Measurements from ENCODE around the gene HOXB5. TPM values are rescaled to one million over a fixed set of nuclear protein-coding genes. Genes with fewer than 3 reads are reported as not detected.

HOXB5 gene
- total RNA-seq, 1 experiment from 2014 or later = 0.95 TPM

- ChIA-PET POLR2A (ENCODE audit: unreplicated experiment) (no interaction called here), CTCF (no interaction called here)
- H3K79me2 ChIP-seq (ENCODE audit: low read length) = no peaks in the 10 kb centered on the region
- H3K4me3 ChIP-seq (ENCODE audit: low read length) = no peak overlapping the region
- TF ChIP-seq CTCF (conservative IDR thresholded peaks at IDR 0.05; ENCODE audit: low read depth, low read length) = no peak
- TF ChIP-seq EZH2phosphoT487 (IDR thresholded peaks at IDR 0.05; ENCODE audit: borderline replicate concordance, low read length) = no peak
- no peak for TF ChIP-seq EZH2 (IDR thresholded peaks at IDR 0.05; ENCODE audit: low read length, unreplicated experiment)
- H3K9me3 ChIP-seq (ENCODE audit: low read length) = no peaks in the 10 kb centered on the region
- H3K4me2 ChIP-seq (ENCODE audit: low read length) = no peak overlapping the region
- DNase-seq (no peak), ATAC-seq (no peak)
- no peaks in the 10 kb centered on the region for H4K20me1 ChIP-seq (ENCODE audit: low read length)
- no peaks in the 10 kb centered on the region for H3K36me3 ChIP-seq (ENCODE audit: low read depth, low read length)
- no TSS peak for BruUV-seq (replicated peaks)
- no peak overlapping the region for H3K9ac ChIP-seq (ENCODE audit: low read length)
- no peaks in the 10 kb centered on the region for H3K4me1 ChIP-seq (ENCODE audit: insufficient read depth, low read length)
- H3K27ac ChIP-seq (ENCODE audit: low read length) = no peak overlapping the region
- H2AFZ ChIP-seq (ENCODE audit: low read length) = no peak overlapping the region
- intact Hi-C loops (cut with micrococcal nuclease) = no loop called here
- no peaks in the 10 kb centered on the region for H3K9me2 ChIP-seq (replicated peaks; ENCODE audit: low read length)
- no peaks in the 10 kb centered on the region for H3F3A ChIP-seq (ENCODE audit: low read length, unreplicated experiment)
- H3K27me3 ChIP-seq (ENCODE audit: low read length) = no peaks in the 10 kb centered on the region
Observed at GRCh38 chr17:48564188-48565021, 29.2 kb downstream of the HOXB5 start.

- H3F3A ChIP-seq (ENCODE audit: low read length, unreplicated experiment) = no peaks in the 10 kb centered on the region
- no peaks in the 10 kb centered on the region for H3K9me3 ChIP-seq (ENCODE audit: low read length)
- H3K9ac ChIP-seq (ENCODE audit: low read length) = no peak overlapping the region
- no peak overlapping the region for H3K4me2 ChIP-seq (ENCODE audit: low read length)
- no peak overlapping the region for H2AFZ ChIP-seq (ENCODE audit: low read length)
- no peaks in the 10 kb centered on the region for H3K4me1 ChIP-seq (ENCODE audit: insufficient read depth, low read length)
- BruUV-seq (replicated peaks) = no TSS peak
- no peak for ATAC-seq
- no peaks in the 10 kb centered on the region for H3K27me3 ChIP-seq (ENCODE audit: low read length)
- no peak overlapping the region for H3K4me3 ChIP-seq (ENCODE audit: low read length)
- DNase-seq = no peak
- CTCF ChIA-PET = no interaction called here
- H3K79me2 ChIP-seq (ENCODE audit: low read length) = no peaks in the 10 kb centered on the region
- H3K36me3 ChIP-seq (ENCODE audit: low read depth, low read length) = no peaks in the 10 kb centered on the region
- H3K9me2 ChIP-seq (replicated peaks; ENCODE audit: low read length) = no peaks in the 10 kb centered on the region
- intact Hi-C loops (cut with micrococcal nuclease) = no loop called here
- H3K27ac ChIP-seq (ENCODE audit: low read length) = no peak overlapping the region
- POLR2A ChIA-PET (ENCODE audit: unreplicated experiment) = no interaction called here
- H4K20me1 ChIP-seq (ENCODE audit: low read length) = no peaks in the 10 kb centered on the region
- TF ChIP-seq EZH2 (IDR thresholded peaks at IDR 0.05; ENCODE audit: low read length, unreplicated experiment) (no peak), EZH2phosphoT487 (IDR thresholded peaks at IDR 0.05; ENCODE audit: borderline replicate concordance, low read length) (no peak), CTCF (conservative IDR thresholded peaks at IDR 0.05; ENCODE audit: low read depth, low read length) (no peak)
Observed at GRCh38 chr17:48563867-48564187, 29.8 kb downstream of the HOXB5 start.

- no TSS peak for BruUV-seq (replicated peaks)
- Histone ChIP-seq H3K4me1 (ENCODE audit: insufficient read depth, low read length) (no peaks in the 10 kb centered on the region), H3K4me3 (ENCODE audit: low read length) (no peak overlapping the region), H3K27me3 (ENCODE audit: low read length) (no peaks in the 10 kb centered on the region), H3K4me2 (ENCODE audit: low read length) (no peak overlapping the region), H3K9me2 (replicated peaks; ENCODE audit: low read length) (no peaks in the 10 kb centered on the region), H3F3A (ENCODE audit: low read length, unreplicated experiment) (no peaks in the 10 kb centered on the region), H3K79me2 (ENCODE audit: low read length) (no peaks in the 10 kb centered on the region), H3K36me3 (ENCODE audit: low read depth, low read length) (no peaks in the 10 kb centered on the region), H3K9ac (ENCODE audit: low read length) (no peak overlapping the region), H4K20me1 (ENCODE audit: low read length) (no peaks in the 10 kb centered on the region), H2AFZ (ENCODE audit: low read length) (no peak overlapping the region), H3K27ac (ENCODE audit: low read length) (no peak overlapping the region), H3K9me3 (ENCODE audit: low read length) (no peaks in the 10 kb centered on the region)
- ATAC-seq = no peak
- no peak for DNase-seq
- TF ChIP-seq EZH2phosphoT487 (IDR thresholded peaks at IDR 0.05; ENCODE audit: borderline replicate concordance, low read length) (no peak), CTCF (conservative IDR thresholded peaks at IDR 0.05; ENCODE audit: low read depth, low read length) (no peak), EZH2 (IDR thresholded peaks at IDR 0.05; ENCODE audit: low read length, unreplicated experiment) (no peak)
- CTCF ChIA-PET = interaction anchor here (0.8 kb wide), 1 partner anchor 11 kb away, joined by 4 read pairs; no protein-coding TSS in a partner anchor
- POLR2A ChIA-PET (ENCODE audit: unreplicated experiment) = no interaction called here
- intact Hi-C loops (cut with micrococcal nuclease) = no loop called here
Observed at GRCh38 chr17:48563385-48563838, 30.2 kb downstream of the HOXB5 start.

Measured in PC-3 (cell line).